ENCODE data around the gene TTC39A. TPM values are rescaled to one million over a fixed set of nuclear protein-coding genes. Genes with fewer than 3 reads are reported as not detected.

Gene TTC39A
- total and polyA plus RNA-seq, 3 experiments from 2014 or later = 0.28 TPM; not detected in 2

Other genes with a start within 250 kb of the TTC39A start
- not detected for gene C1orf185, start 228.3 kb downstream of the TTC39A start, total RNA-seq
- gene C1orf185, start 228.3 kb downstream of the TTC39A start, polyA plus RNA-seq = not detected
- gene RNF11, start 94.3 kb downstream of the TTC39A start, total RNA-seq = 10 to 100 TPM; 37.4 to 40.1 TPM
- gene RNF11, start 94.3 kb downstream of the TTC39A start, polyA plus RNA-seq = 31.1 TPM
- 100 to 1,000 TPM; 108 to 112 TPM for gene EPS15, start 188.7 kb upstream of the TTC39A start, total RNA-seq
- 59.6 TPM for gene EPS15, start 188.7 kb upstream of the TTC39A start, polyA plus RNA-seq

Measured in CD8-positive, alpha-beta memory T cell (primary cell).